HCT116 (cell line): ENCODE results near the gene SRCIN1. TPM values are rescaled to one million over a fixed set of nuclear protein-coding genes. Genes with fewer than 3 reads are reported as not detected.

ENCODE experiments used
- ATAC-seq: fragments of 200-7000 bp; cut with Tn5 transposase; 2 replicates; pipeline ENCODE4 v1.9.1; 2020; ENCODE audit warnings: mild to moderate bottlenecking, moderate library complexity
- BruUV-seq: library from RNA; stranded (reverse); fragments of 400-500 nt; replicated peaks from 2 replicates; lab custom pipeline; 2021; lab: Mats Ljungman, UMichigan
- CTCF ChIA-PET: fragments of 300-600 bp; sonication (Branson Sonifier 250); formaldehyde crosslinking; loops from one replicate; lab custom pipeline; 2021; ENCODE audit warnings: antibody characterized with exemption; lab: Charles Lee
- POLR2A ChIA-PET: fragments of 300-600, 350-600 bp; sonication (Branson Sonifier 250); formaldehyde crosslinking; loops from one replicate; lab custom pipeline; 2021; ENCODE audit warnings: antibody characterized with exemption; lab: Charles Lee
- RAD21 ChIA-PET, 2 experiments: fragments of 300-600 bp; sonication (Branson Sonifier 250); formaldehyde crosslinking; loops; one replicate each; lab custom pipeline; 2023; ENCODE audit warnings: low total read pairs in 2 of 2; ENCODE audit not compliant: uncharacterized antibody in 2 of 2, unreplicated experiment in 2 of 2, low non-redundant PET in 1 of 2; lab: Charles Lee
- DNase-seq: peaks from one replicate; pipeline ENCODE4 v3.0.0-alpha.2; 2010; ENCODE audit warnings: low read depth, low spot score
- H2AFZ ChIP-seq: fragments of 200-600 bp; shearing (Covaris generic), sonication (generic); 2 replicates; pipeline ENCODE4 v1.6.1; 2017; ENCODE audit warnings: low read depth, mixed run types, mixed read lengths, antibody characterized with exemption, low read length; ENCODE audit not compliant: poor library complexity, severe bottlenecking
- H3K27ac ChIP-seq: 2 replicates; pipeline ENCODE4 v1.5.1; 2012; ENCODE audit warnings: low read depth, low read length
- H3K27me3 ChIP-seq: fragments of 200-600 bp; sonication (generic); 2 replicates; pipeline ENCODE4 v1.6.1; 2016; ENCODE audit warnings: mixed run types, low read length, mixed read lengths; ENCODE audit not compliant: insufficient read depth
- H3K36me3 ChIP-seq, 2 experiments: fragments of 200-500 bp in 1 of 2; fragments of 200-600 bp in 1 of 2; sonication (Bioruptor generic) in 1 of 2; sonication (generic) in 1 of 2; 2 replicates each; pipeline versions ENCODE4 v1.5.1 to v1.6.1; 2014 to 2016; ENCODE audit warnings: low read length in 2 of 2, inconsistent platforms in 1 of 2, mixed read lengths in 1 of 2, mixed run types in 1 of 2; ENCODE audit not compliant: insufficient read depth in 2 of 2, control insufficient read depth in 1 of 2
- H3K4me1 ChIP-seq, 2 experiments: fragments of 200-600 bp in 1 of 2; sonication (generic) in 1 of 2; 2 replicates each; pipeline versions ENCODE4 v1.5.1 to v1.6.1; 2012 to 2017; ENCODE audit warnings: low read length in 2 of 2, inconsistent platforms in 1 of 2, mild to moderate bottlenecking in 1 of 2, mixed read lengths in 1 of 2, mixed run types in 1 of 2, moderate library complexity in 1 of 2; ENCODE audit not compliant: insufficient read depth in 2 of 2, control insufficient read depth in 1 of 2
- H3K4me2 ChIP-seq: fragments of 200-600 bp; sonication (generic); 2 replicates; pipeline ENCODE4 v1.6.1; 2017; ENCODE audit warnings: mixed run types, low read length, mixed read lengths
- H3K4me3 ChIP-seq, 2 experiments: fragments of 200-600 bp in 1 of 2; sonication (generic) in 1 of 2; replicated peaks in 1 of 2; 2 replicates each; pipeline ENCODE4 v1.5.1; 2011 to 2016; ENCODE audit warnings: low read length in 2 of 2, control low read depth in 1 of 2, low read depth in 1 of 2, mild to moderate bottlenecking in 1 of 2, mixed read lengths in 1 of 2, mixed run types in 1 of 2
- H3K79me2 ChIP-seq: fragments of 200-600 bp; sonication (generic); 2 replicates; pipeline ENCODE4 v1.6.1; 2017; ENCODE audit warnings: mild to moderate bottlenecking, mixed run types, low read length, moderate library complexity, mixed read lengths; ENCODE audit not compliant: insufficient read depth
- H3K9ac ChIP-seq: fragments of 200-600 bp; sonication (generic); 2 replicates; pipeline ENCODE4 v1.6.1; 2016; ENCODE audit warnings: low read length, mixed read lengths
- H3K9me2 ChIP-seq: fragments of 200-600 bp; sonication (generic), shearing (Covaris generic); 2 replicates; pipeline ENCODE4 v1.6.1; 2017; ENCODE audit warnings: mixed run types, mild to moderate bottlenecking, moderate library complexity; ENCODE audit not compliant: insufficient read depth
- H3K9me3 ChIP-seq, 2 experiments: fragments of 200-500 bp in 1 of 2; fragments of 200-600 bp in 1 of 2; sonication (Bioruptor generic) in 1 of 2; sonication (generic) in 1 of 2; 2 replicates each; pipeline ENCODE4 v1.6.1; 2014 to 2017; ENCODE audit warnings: low read length in 2 of 2, mixed read lengths in 2 of 2, inconsistent platforms in 1 of 2, low read depth in 1 of 2, mild to moderate bottlenecking in 1 of 2, mixed run types in 1 of 2, moderate library complexity in 1 of 2; ENCODE audit not compliant: control insufficient read depth in 1 of 2, insufficient read depth in 1 of 2
- H4K20me1 ChIP-seq: fragments of 200-600 bp; sonication (generic), shearing (Covaris generic); 2 replicates; pipeline ENCODE4 v1.6.1; 2017; ENCODE audit warnings: mixed run types, mild to moderate bottlenecking, moderate library complexity; ENCODE audit not compliant: insufficient read depth
- CBX3 ChIP-seq: IDR thresholded peaks from 2 replicates; pipeline ENCODE4 v1.6.1; 2012; ENCODE audit warnings: low read depth
- CEBPB ChIP-seq: IDR thresholded peaks from 2 replicates; pipeline ENCODE4 v1.6.1; 2012; ENCODE audit warnings: low read depth
- EGR1 ChIP-seq: IDR thresholded peaks from 2 replicates; pipeline ENCODE4 v1.6.1; 2012; ENCODE audit warnings: low read depth
- ELF1 ChIP-seq: IDR thresholded peaks from 2 replicates; pipeline ENCODE4 v1.6.1; 2012; ENCODE audit warnings: low read depth, borderline replicate concordance
- FOSL1 ChIP-seq: IDR thresholded peaks from 2 replicates; pipeline ENCODE4 v1.6.1; 2012; ENCODE audit warnings: low read depth
- JUND ChIP-seq: IDR thresholded peaks from 2 replicates; pipeline ENCODE4 v1.6.1; 2012
- RAD21 ChIP-seq: IDR thresholded peaks from 2 replicates; pipeline ENCODE4 v1.6.1; 2012; ENCODE audit warnings: low read depth, mild to moderate bottlenecking
- SIN3A ChIP-seq: IDR thresholded peaks from 2 replicates; pipeline ENCODE4 v1.6.1; 2012; ENCODE audit warnings: low read depth
- SP1 ChIP-seq: IDR thresholded peaks from 2 replicates; pipeline ENCODE4 v1.6.1; 2012; ENCODE audit warnings: low read depth
- SRF ChIP-seq: IDR thresholded peaks from 2 replicates; pipeline ENCODE4 v1.6.1; 2012; ENCODE audit warnings: low read depth
- TCF7L2 ChIP-seq: IDR thresholded peaks from 2 replicates; pipeline ENCODE4 v1.7.0; 2011; ENCODE audit warnings: borderline replicate concordance, inconsistent platforms; ENCODE audit not compliant: insufficient read depth, insufficient read length; ENCODE audit errors: extremely low read depth
- ZNF274 ChIP-seq: fragments of 200-500 bp; sonication (Bioruptor generic); IDR thresholded peaks from 2 replicates; pipeline ENCODE4 v1.6.1; 2014; ENCODE audit warnings: mild to moderate bottlenecking, low read depth, low read length, inconsistent platforms
- intact Hi-C: fragments of 100-400 bp; cut with micrococcal nuclease; formaldehyde crosslinking; loops from 2 replicates; pipeline ENCODE4 v1.10.0; 2022
- total RNA-seq: library from RNA; stranded (reverse); gene quantifications from one replicate; pipeline ENCODE4 v1.2.1, GENCODE V29; 2021; ENCODE audit not compliant: unreplicated experiment
- TF ChIP-seq, protein P1 (sequence below), 3 experiments: fragments of 200-600 bp in 1 of 3; sonication (generic) in 1 of 3; IDR thresholded peaks in 2 of 3; conservative IDR thresholded peaks in 1 of 3; 2 replicates each; pipeline ENCODE4 v1.5.1; 2012 to 2017; ENCODE audit warnings: low read depth in 2 of 3, low read length in 2 of 3, antibody characterized with exemption in 1 of 3, borderline replicate concordance in 1 of 3, control low read depth in 1 of 3, mild to moderate bottlenecking in 1 of 3, mixed read lengths in 1 of 3, mixed run types in 1 of 3, moderate library complexity in 1 of 3; ENCODE audit not compliant: insufficient read depth in 1 of 3
- TF ChIP-seq, protein P2 (sequence below): IDR thresholded peaks from 2 replicates; pipeline ENCODE4 v1.6.1; 2012
- TF ChIP-seq, protein P3 (sequence below): IDR thresholded peaks from 2 replicates; pipeline ENCODE4 v1.6.1; 2012
- TF ChIP-seq, protein P4 (sequence below): IDR thresholded peaks from 2 replicates; pipeline ENCODE4 v1.6.1; 2011; ENCODE audit warnings: mild to moderate bottlenecking, low read length, moderate library complexity; ENCODE audit not compliant: insufficient replicate concordance; ENCODE audit errors: extremely low read depth

The SRCIN1 gene
- total RNA-seq, 1 experiment from 2014 or later, result 10.5 TPM

DNA sequence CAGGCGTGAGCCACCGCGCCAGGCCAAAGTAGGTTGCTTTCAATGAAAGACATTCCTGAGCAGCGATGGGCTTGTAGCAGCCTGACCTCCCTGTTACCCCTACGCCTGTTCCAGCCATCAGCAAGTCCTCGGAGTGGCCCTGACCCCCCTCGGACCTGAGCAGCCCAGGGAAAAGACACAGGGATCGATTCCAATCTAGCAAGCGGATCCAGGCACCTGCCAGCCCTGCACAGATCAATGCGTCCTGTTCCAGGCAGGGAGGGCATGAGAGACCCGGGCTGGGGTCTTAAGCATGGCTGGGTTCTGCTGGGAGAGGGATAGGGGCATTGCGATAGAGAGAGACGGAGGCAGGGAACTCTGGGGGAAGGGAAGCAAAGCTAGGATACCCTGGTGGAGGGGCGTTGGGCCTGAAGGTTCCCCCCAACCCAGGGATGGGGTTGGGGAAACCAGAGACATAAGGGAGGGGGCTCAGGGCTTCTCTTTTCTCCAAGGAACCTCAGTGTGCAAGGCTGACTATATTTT lies 21.9 kb downstream of the SRCIN1 start:
- H3K9me2 ChIP-seq, result no peaks in the 10 kb centered on the region
- H2AFZ ChIP-seq, result no peak overlapping the region
- ChIA-PET POLR2A (interaction anchor here (0.7 to 1.0 kb wide), 2 partner anchors 26 to 830 kb away, joined by 4 to 5 read pairs; no protein-coding TSS in a partner anchor), RAD21 (interaction anchor here (0.8 to 5.2 kb wide), 3 partner anchors 25 to 84 kb away, joined by 4 to 21 read pairs (median 7); no protein-coding TSS in a partner anchor)
- no peak overlapping the region for H3K4me3 ChIP-seq
- H3K27ac ChIP-seq, result no peak overlapping the region
- intact Hi-C loops, result loop anchor here (1.0 to 10.0 kb wide), 3 partner anchors 26 to 92 kb away; no protein-coding TSS in a partner anchor
- H3K27me3 ChIP-seq, result no peaks in the 10 kb centered on the region
- no TSS peak for BruUV-seq
- ATAC-seq, result no peak
- H3K4me1 ChIP-seq, result peaks cover 24 to 39% of the 10 kb centered on the region in 2 experiments
- TF ChIP-seq, protein P1, sequence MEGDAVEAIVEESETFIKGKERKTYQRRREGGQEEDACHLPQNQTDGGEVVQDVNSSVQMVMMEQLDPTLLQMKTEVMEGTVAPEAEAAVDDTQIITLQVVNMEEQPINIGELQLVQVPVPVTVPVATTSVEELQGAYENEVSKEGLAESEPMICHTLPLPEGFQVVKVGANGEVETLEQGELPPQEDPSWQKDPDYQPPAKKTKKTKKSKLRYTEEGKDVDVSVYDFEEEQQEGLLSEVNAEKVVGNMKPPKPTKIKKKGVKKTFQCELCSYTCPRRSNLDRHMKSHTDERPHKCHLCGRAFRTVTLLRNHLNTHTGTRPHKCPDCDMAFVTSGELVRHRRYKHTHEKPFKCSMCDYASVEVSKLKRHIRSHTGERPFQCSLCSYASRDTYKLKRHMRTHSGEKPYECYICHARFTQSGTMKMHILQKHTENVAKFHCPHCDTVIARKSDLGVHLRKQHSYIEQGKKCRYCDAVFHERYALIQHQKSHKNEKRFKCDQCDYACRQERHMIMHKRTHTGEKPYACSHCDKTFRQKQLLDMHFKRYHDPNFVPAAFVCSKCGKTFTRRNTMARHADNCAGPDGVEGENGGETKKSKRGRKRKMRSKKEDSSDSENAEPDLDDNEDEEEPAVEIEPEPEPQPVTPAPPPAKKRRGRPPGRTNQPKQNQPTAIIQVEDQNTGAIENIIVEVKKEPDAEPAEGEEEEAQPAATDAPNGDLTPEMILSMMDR (IDR thresholded peaks at IDR 0.05 in 2 of 3, conservative IDR thresholded peaks at IDR 0.05 in 1 of 3; ENCODE audit: borderline replicate concordance in 1 of 3, insufficient read depth in 1 of 3, low read depth in 2 of 3, low read length in 2 of 3), result no peak
- TF ChIP-seq EGR1 (no peak), ELF1 (no peak), JUND (no peak), SP1 (no peak)
- TF ChIP-seq, all 23 proteins: peak for 0
- H3K9ac ChIP-seq, result 0 out of 2 replicates have a peak overlapping the region, but pooled peaks have one; percentile 11
- no peak for DNase-seq
- CTCF ChIA-PET, result interaction anchor here (0.6 to 6.4 kb wide), 12 partner anchors 9 to 229 kb away, joined by 3 to 100 read pairs (median 4); no protein-coding TSS in a partner anchor
- H3K9me3 ChIP-seq, result no peaks in the 10 kb centered on the region
- no peaks in the 10 kb centered on the region for H3K36me3 ChIP-seq
- H3K4me2 ChIP-seq, result peak overlapping the region; percentile 65
- H3K79me2 ChIP-seq, result no peaks in the 10 kb centered on the region
- H4K20me1 ChIP-seq, result no peaks in the 10 kb centered on the region

DNA sequence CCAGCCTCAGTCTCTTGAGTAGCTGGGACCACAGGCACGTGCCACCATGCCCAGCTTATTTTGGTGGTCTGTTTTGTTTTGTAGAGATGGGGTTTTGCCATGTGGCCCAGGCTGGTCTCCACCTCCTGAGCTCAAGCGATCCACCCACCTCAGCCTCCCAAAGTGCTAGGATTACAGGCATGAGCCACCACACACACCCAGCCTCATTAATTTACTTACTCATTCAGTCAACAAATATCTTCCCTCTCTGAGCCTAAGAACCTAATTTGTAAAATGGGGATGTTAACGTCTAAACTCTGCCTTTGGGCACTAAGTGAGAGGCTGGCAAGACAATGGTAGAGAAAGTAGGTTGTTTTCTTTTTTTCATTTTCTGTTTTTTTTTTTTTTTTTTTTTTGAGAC lies 22.6 kb downstream of the SRCIN1 start:
- intact Hi-C loops, result loop anchor here (10.0 kb wide), 1 partner anchor 82 kb away; no protein-coding TSS in a partner anchor
- Histone ChIP-seq H3K4me1 (peaks cover 24 to 39% of the 10 kb centered on the region in 2 experiments), H3K79me2 (no peaks in the 10 kb centered on the region), H3K4me3 (no peak overlapping the region), H3K27me3 (no peaks in the 10 kb centered on the region), H3K9me3 (no peaks in the 10 kb centered on the region), H3K9me2 (no peaks in the 10 kb centered on the region), H3K27ac (no peak overlapping the region), H2AFZ (no peak overlapping the region), H3K9ac (no peak overlapping the region), H3K4me2 (no peak overlapping the region), H3K36me3 (no peaks in the 10 kb centered on the region), H4K20me1 (no peaks in the 10 kb centered on the region)
- ChIA-PET CTCF (interaction anchor here (0.9 to 6.4 kb wide), 5 partner anchors 16 to 85 kb away, joined by 3 to 100 read pairs (median 3); no protein-coding TSS in a partner anchor), RAD21 (interaction anchor here (1.5 to 5.2 kb wide), 2 partner anchors 24 to 25 kb away, joined by 7 to 21 read pairs; no protein-coding TSS in a partner anchor), POLR2A (interaction anchor here (1.0 kb wide), 1 partner anchor 25 kb away, joined by 4 read pairs; no protein-coding TSS in a partner anchor)
- ATAC-seq (no peak), DNase-seq (no peak)
- BruUV-seq, result no TSS peak
- TF ChIP-seq FOSL1, result no peak
- TF ChIP-seq JUND, result no peak
- TF ChIP-seq EGR1, result no peak
- TF ChIP-seq SIN3A, result no peak
- TF ChIP-seq ZNF274, result no peak
- TF ChIP-seq, protein P2, sequence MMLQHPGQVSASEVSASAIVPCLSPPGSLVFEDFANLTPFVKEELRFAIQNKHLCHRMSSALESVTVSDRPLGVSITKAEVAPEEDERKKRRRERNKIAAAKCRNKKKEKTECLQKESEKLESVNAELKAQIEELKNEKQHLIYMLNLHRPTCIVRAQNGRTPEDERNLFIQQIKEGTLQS, result no peak
- TF ChIP-seq RAD21, result no peak
- TF ChIP-seq, protein P3, sequence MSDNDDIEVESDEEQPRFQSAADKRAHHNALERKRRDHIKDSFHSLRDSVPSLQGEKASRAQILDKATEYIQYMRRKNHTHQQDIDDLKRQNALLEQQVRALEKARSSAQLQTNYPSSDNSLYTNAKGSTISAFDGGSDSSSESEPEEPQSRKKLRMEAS, result no peak
- TF ChIP-seq, protein P4, sequence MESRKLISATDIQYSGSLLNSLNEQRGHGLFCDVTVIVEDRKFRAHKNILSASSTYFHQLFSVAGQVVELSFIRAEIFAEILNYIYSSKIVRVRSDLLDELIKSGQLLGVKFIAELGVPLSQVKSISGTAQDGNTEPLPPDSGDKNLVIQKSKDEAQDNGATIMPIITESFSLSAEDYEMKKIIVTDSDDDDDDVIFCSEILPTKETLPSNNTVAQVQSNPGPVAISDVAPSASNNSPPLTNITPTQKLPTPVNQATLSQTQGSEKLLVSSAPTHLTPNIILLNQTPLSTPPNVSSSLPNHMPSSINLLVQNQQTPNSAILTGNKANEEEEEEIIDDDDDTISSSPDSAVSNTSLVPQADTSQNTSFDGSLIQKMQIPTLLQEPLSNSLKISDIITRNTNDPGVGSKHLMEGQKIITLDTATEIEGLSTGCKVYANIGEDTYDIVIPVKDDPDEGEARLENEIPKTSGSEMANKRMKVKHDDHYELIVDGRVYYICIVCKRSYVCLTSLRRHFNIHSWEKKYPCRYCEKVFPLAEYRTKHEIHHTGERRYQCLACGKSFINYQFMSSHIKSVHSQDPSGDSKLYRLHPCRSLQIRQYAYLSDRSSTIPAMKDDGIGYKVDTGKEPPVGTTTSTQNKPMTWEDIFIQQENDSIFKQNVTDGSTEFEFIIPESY, result no peak
- TF ChIP-seq CBX3, result no peak
- no peak for TF ChIP-seq TCF7L2
- no peak for TF ChIP-seq CEBPB
- no peak for TF ChIP-seq SRF
